Vagina (tissue), 2 donors: Measurements from ENCODE around the gene MPST.

Experiments
- CTCF ChIP-seq, 3 experiments: fragments of 450-650 bp in 2 of 3; fragments of 200-600 bp in 1 of 3; sonication (generic) in 1 of 3; IDR thresholded peaks; one replicate each; pipeline ENCODE4 v1.5.1; 2017 to 2019; ENCODE audit warnings: antibody characterized with exemption in 3 of 3, mild to moderate bottlenecking in 2 of 3, moderate library complexity in 2 of 3
- POLR2AphosphoS5 ChIP-seq, 2 donors: sonication (generic); formaldehyde crosslinking; IDR thresholded peaks; one replicate each; pipeline ENCODE4 v1.9.0; 2017; ENCODE audit warnings: antibody characterized with exemption in 2 of 2, mild to moderate bottlenecking in 2 of 2, low read depth in 1 of 2; ENCODE audit not compliant: insufficient read depth in 1 of 2

- TF ChIP-seq CTCF (IDR thresholded peaks at IDR 0.05) (no peak), POLR2AphosphoS5 (IDR thresholded peaks at IDR 0.05; ENCODE audit: insufficient read depth in 1 of 2, low read depth in 1 of 2) (no peak)
Measured at GRCh38 chr22:37007651-37008050, 11.9 kb upstream of the MPST start.
